Keratinocyte (primary cell): ENCODE results near the gene AFTPH. TPM values are rescaled to one million over a fixed set of nuclear protein-coding genes. Genes with fewer than 3 reads are reported as not detected.
A peak's percentile ranks its signal among the peaks of the same experiment; 100 is the strongest.

Experiments
- DNase-seq: peaks from one replicate; pipeline ENCODE4 v3.0.0-alpha.2; 2011; ENCODE audit warnings: low read depth, missing footprints, low spot score
- FAIRE-seq: peaks from 2 replicates; lab custom pipeline; 2011; peaks lifted over from hg19 to GRCh38; lab: Jason Lieb, UNC
- H2AFZ ChIP-seq: 2 replicates; pipeline ENCODE4 v1.6.0; 2012; ENCODE audit warnings: low read length, control low read depth, inconsistent platforms; ENCODE audit not compliant: control insufficient read depth
- H3K27ac ChIP-seq: 2 replicates; pipeline ENCODE4 v1.5.1; 2011; ENCODE audit warnings: low read length; ENCODE audit not compliant: control insufficient read depth, insufficient read depth
- H3K27me3 ChIP-seq: 3 replicates; pipeline ENCODE4 v1.6.0; 2011; ENCODE audit warnings: low read length; ENCODE audit not compliant: control insufficient read depth, insufficient read depth; ENCODE audit errors: extremely low read depth
- H3K36me3 ChIP-seq, 2 experiments: 2 replicates in 1 of 2; 3 replicates in 1 of 2; pipeline ENCODE4 v1.5.1; 2011; ENCODE audit warnings: low read length in 2 of 2, mild to moderate bottlenecking in 1 of 2; ENCODE audit not compliant: control insufficient read depth in 2 of 2, insufficient read depth in 2 of 2; ENCODE audit errors: extremely low read depth in 1 of 2
- H3K4me1 ChIP-seq: 3 replicates; pipeline ENCODE4 v1.5.1; 2011; ENCODE audit warnings: low read length; ENCODE audit not compliant: control insufficient read depth, insufficient read depth; ENCODE audit errors: extremely low read depth
- H3K4me2 ChIP-seq: 3 replicates; pipeline ENCODE4 v1.6.0; 2011; ENCODE audit warnings: low read depth, low read length; ENCODE audit not compliant: control insufficient read depth, insufficient read depth; ENCODE audit errors: extremely low read depth
- H3K4me3 ChIP-seq, 3 experiments: fragments of 200-600 bp in 1 of 3; sonication (generic) in 1 of 3; 2 replicates in 2 of 3; 3 replicates in 1 of 3; pipeline ENCODE4 v1.5.1; 2011 to 2016; ENCODE audit warnings: low read length in 3 of 3, mild to moderate bottlenecking in 3 of 3, control low read depth in 2 of 3, inconsistent platforms in 1 of 3, low read depth in 1 of 3, mixed read lengths in 1 of 3, mixed run types in 1 of 3, moderate library complexity in 1 of 3; ENCODE audit not compliant: control insufficient read depth in 2 of 3, insufficient read depth in 2 of 3; ENCODE audit errors: extremely low read depth in 1 of 3
- H3K79me2 ChIP-seq: 2 replicates; pipeline ENCODE4 v1.6.0; 2012; ENCODE audit warnings: low read length; ENCODE audit not compliant: control insufficient read depth, insufficient read depth
- H3K9ac ChIP-seq: 3 replicates; pipeline ENCODE4 v1.6.0; 2011; ENCODE audit warnings: low read length; ENCODE audit not compliant: control insufficient read depth, insufficient read depth; ENCODE audit errors: extremely low read depth
- H3K9me1 ChIP-seq: 3 replicates; pipeline ENCODE4 v1.6.0; 2011; ENCODE audit warnings: low read length; ENCODE audit not compliant: control insufficient read depth, insufficient read depth; ENCODE audit errors: extremely low read depth
- H3K9me3 ChIP-seq: 2 replicates; pipeline ENCODE4 v1.5.1; 2012; ENCODE audit warnings: low read depth, low read length; ENCODE audit not compliant: control insufficient read depth
- H4K20me1 ChIP-seq: 3 replicates; pipeline ENCODE4 v1.6.0; 2011; ENCODE audit warnings: low read length; ENCODE audit not compliant: control insufficient read depth, insufficient read depth; ENCODE audit errors: extremely low read depth
- EZH2 ChIP-seq: IDR thresholded peaks from one replicate; pipeline ENCODE4 v1.6.1; 2012; ENCODE audit warnings: inconsistent platforms, mild to moderate bottlenecking, low read length, moderate library complexity
- dilution Hi-C: fragments of 300-500 bp; cut with MboI; formaldehyde crosslinking; loops from one replicate; pipeline ENCODE4 v1.7.0; 2020; ENCODE audit warnings: low sequenced_read_pairs; ENCODE audit not compliant: extremely low pct_ligation_motif_present
- polyA plus RNA-seq, 5 experiments: library from polyadenylated mRNA; depleted of rRNA in 3 of 5; stranded (reverse) in 3 of 5; stranded (forward) in 1 of 5; unstranded in 1 of 5; fragments of >200 nt; gene quantifications; 1 replicate in 1 of 5; 2 replicates in 3 of 5; 3 replicates in 1 of 5; pipeline versions ENCODE4 v1.2.1 to v1.2.3, GENCODE V29; 2011 to 2012; ENCODE audit warnings: missing spikeins in 2 of 5, low read depth in 1 of 5, low replicate concordance in 1 of 5
- TF ChIP-seq, protein P1 (sequence below), 3 experiments: IDR thresholded peaks in 1 of 3; conservative IDR thresholded peaks in 1 of 3; optimal IDR thresholded peaks in 1 of 3; 2 replicates in 2 of 3; 3 replicates in 1 of 3; pipeline versions ENCODE3 to v1.5.1; 2011; ENCODE audit warnings: low read length in 3 of 3, mild to moderate bottlenecking in 3 of 3, moderate library complexity in 2 of 3, control low read depth in 1 of 3, inconsistent platforms in 1 of 3; ENCODE audit not compliant: insufficient read depth in 2 of 3; ENCODE audit errors: extremely low read depth in 1 of 3

AFTPH gene
- polyA plus RNA-seq, 1 donor (not counting 4 experiments of a cell fraction or from before 2014, with no cell fraction given) = 28.3 TPM

DNA sequence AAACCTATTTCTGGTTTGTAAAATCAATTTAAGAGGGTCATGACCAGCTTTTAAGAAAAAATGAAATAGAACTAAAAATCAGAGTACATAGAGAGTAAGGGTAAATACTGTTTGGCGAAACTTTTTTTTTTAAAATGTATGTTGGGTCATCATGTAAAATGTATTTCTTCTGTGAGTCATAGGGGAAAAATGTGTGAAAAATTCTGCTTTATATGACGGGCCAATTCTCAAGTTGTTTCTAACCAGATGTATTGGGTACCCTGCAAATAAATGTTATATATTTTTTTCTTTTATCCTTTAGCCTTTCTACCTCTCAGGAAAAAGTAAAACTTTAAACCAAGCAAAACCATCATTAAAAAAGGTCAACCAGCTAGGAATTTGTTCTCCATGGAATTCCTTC lies 13.9 kb downstream of the AFTPH start:
- Histone ChIP-seq H3K36me3 (no peaks in the 10 kb centered on the region), H3K4me1 (peaks cover 16% of the 10 kb centered on the region), H3K79me2 (peaks cover 60% of the 10 kb centered on the region), H3K9me3 (no peaks in the 10 kb centered on the region), H3K27ac (no peak overlapping the region), H3K9ac (no peak overlapping the region), H3K27me3 (no peaks in the 10 kb centered on the region), H3K9me1 (no peaks in the 10 kb centered on the region), H2AFZ (no peak overlapping the region), H3K4me2 (peak overlapping the region; percentile 11), H3K4me3 (no peak overlapping the region), H4K20me1 (no peaks in the 10 kb centered on the region)
- dilution Hi-C loops = no loop called here
- DNase-seq (no peak), FAIRE-seq (no peak)
- TF ChIP-seq, protein P1, sequence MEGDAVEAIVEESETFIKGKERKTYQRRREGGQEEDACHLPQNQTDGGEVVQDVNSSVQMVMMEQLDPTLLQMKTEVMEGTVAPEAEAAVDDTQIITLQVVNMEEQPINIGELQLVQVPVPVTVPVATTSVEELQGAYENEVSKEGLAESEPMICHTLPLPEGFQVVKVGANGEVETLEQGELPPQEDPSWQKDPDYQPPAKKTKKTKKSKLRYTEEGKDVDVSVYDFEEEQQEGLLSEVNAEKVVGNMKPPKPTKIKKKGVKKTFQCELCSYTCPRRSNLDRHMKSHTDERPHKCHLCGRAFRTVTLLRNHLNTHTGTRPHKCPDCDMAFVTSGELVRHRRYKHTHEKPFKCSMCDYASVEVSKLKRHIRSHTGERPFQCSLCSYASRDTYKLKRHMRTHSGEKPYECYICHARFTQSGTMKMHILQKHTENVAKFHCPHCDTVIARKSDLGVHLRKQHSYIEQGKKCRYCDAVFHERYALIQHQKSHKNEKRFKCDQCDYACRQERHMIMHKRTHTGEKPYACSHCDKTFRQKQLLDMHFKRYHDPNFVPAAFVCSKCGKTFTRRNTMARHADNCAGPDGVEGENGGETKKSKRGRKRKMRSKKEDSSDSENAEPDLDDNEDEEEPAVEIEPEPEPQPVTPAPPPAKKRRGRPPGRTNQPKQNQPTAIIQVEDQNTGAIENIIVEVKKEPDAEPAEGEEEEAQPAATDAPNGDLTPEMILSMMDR (optimal IDR thresholded peaks at IDR 0.05 in 1 of 3, IDR thresholded peaks at IDR 0.05 in 1 of 3, conservative IDR thresholded peaks at IDR 0.05 in 1 of 3; ENCODE audit: extremely low read depth in 1 of 3, insufficient read depth in 2 of 3, low read length in 3 of 3) = no peak
- no peak for TF ChIP-seq EZH2

DNA sequence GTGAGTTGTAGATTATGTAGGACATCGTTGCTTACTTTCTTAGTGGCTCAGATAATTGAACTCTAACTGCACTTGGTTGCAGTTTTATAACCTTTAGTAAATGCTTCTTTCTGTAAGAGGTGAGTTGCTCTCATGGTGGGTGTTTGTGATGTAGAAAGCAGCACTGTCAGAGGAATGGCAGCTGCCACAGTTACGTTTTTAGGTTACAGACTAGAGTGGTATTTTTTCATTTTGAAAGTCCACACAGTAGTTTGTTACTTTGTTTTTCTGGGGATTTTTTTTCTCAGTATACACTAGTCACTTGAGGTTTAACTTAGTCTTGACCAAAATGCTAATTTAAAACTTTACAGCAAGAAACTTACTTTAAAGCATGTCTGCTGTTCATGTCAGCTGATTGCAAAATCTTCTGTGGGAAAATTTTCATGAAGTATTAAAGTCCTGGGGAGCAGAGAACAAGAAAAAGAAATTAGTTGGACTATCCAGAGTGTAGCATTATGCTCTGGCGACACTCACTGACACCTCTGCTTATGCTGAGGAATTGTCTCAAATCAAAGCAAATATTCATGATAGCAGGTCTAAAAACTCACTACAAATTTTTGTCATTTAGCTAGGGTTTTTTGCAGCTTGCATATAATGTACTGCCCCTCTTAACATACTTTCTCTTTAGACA lies 14.8 kb downstream of the AFTPH start:
- no peak for FAIRE-seq
- Histone ChIP-seq H3K4me3 (no peak overlapping the region), H3K4me1 (peaks cover 25% of the 10 kb centered on the region), H3K4me2 (no peak overlapping the region), H4K20me1 (no peaks in the 10 kb centered on the region), H3K27ac (no peak overlapping the region), H3K27me3 (no peaks in the 10 kb centered on the region), H2AFZ (no peak overlapping the region), H3K9me1 (no peaks in the 10 kb centered on the region), H3K9ac (no peak overlapping the region), H3K9me3 (no peaks in the 10 kb centered on the region), H3K79me2 (peaks cover 58% of the 10 kb centered on the region), H3K36me3 (no peaks in the 10 kb centered on the region)
- TF ChIP-seq EZH2 = no peak
- TF ChIP-seq, protein P1 (optimal IDR thresholded peaks at IDR 0.05 in 1 of 3, IDR thresholded peaks at IDR 0.05 in 1 of 3, conservative IDR thresholded peaks at IDR 0.05 in 1 of 3; ENCODE audit: extremely low read depth in 1 of 3, insufficient read depth in 2 of 3, low read length in 3 of 3) = no peak
- DNase-seq = no peak
- dilution Hi-C loops = no loop called here
